ENCODE data around the gene UTS2R.

DNA sequence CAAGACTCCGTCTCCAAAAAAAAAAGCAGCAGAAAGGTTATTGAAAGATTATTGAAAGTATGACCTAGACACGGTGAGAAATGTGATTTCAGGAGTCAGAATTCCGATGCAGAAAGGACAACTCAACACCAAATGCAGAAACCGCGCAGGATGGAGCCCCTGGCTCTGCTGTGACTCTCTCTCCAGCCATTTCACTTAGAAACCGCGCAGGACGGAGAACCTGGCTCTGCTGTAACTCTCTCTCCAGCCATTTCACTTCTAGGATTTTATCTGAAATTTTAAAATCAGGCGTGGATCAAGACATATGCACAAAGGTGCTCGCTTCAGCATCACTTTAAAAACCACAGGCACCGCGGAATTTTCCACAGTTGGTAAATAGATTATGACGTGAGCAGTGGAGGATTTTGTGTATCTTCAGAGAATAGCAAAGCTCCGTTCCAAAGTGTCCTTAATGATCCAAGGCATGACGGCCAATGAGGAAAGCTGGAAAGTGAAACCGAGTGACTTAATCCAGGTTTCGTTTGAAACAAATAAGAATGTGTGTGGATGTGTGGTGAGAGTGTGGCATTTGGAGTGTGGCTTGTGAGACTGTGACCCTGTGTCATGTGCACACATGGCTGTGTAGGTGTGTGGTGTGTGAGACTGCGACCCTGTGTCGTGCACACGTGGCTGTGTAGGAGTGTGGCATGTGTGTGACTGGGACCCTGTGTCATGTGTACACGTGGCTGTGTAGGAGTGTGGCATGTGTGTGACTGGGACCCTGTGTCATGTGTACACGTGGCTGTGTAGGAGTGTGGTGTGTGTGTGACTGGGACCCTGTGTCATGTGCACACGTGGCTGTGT is 9.5 kb downstream of the UTS2R start:
- no peak for TF ChIP-seq EZH2 (IDR thresholded peaks at IDR 0.05)
- TF ChIP-seq POLR2AphosphoS5 (IDR thresholded peaks at IDR 0.05; ENCODE audit: borderline replicate concordance, low read depth, low read length), result no peak

All from SK-N-MC (cell line).